Measurements from ENCODE around the gene CSNK2A3. TPM values are rescaled to one million over a fixed set of nuclear protein-coding genes. Genes with fewer than 3 reads are reported as not detected.

CSNK2A3 gene
- total RNA-seq, 1 experiment from 2014 or later, result 1.4 TPM

GRCh38 chr11:11324090-11324489 is 29.0 kb downstream of the CSNK2A3 start:
- no peak overlapping the region for H3K27ac Mint-ChIP-seq
- no peaks in the 10 kb centered on the region for H3K27me3 Mint-ChIP-seq (ENCODE audit: low read depth)
- no peak for ATAC-seq

GRCh38 chr11:11322101-11322500 is 30.9 kb downstream of the CSNK2A3 start:
- H3K27ac Mint-ChIP-seq, result no peak overlapping the region
- DNase-seq (ENCODE audit: low spot score), result no peak
- peaks cover 4% of the 10 kb centered on the region; the same call in 1 of the 2 replicates for H3K36me3 Mint-ChIP-seq
- peaks cover 17% of the 10 kb centered on the region for H3K9me3 Mint-ChIP-seq
- CTCF ChIA-PET, result no interaction called here
- H3K4me1 Mint-ChIP-seq, result no peaks in the 10 kb centered on the region
- no peak overlapping the region for H3K4me3 Mint-ChIP-seq
- no peaks in the 10 kb centered on the region for H3K27me3 Mint-ChIP-seq (ENCODE audit: low read depth)
- no peak for TF ChIP-seq E2F4 (CRISPR knock-in tag; IDR thresholded peaks at IDR 0.05; ENCODE audit: borderline replicate concordance, low read depth)
- TF ChIP-seq ZNF281 (CRISPR knock-in tag; IDR thresholded peaks at IDR 0.05), result no peak
- no peak for TF ChIP-seq ATF2 (CRISPR knock-in tag; IDR thresholded peaks at IDR 0.05; ENCODE audit: borderline replicate concordance, low read depth)
- no peak for TF ChIP-seq MYBL2 (CRISPR knock-in tag; IDR thresholded peaks at IDR 0.05)
- TF ChIP-seq RORB (CRISPR knock-in tag; IDR thresholded peaks at IDR 0.05), result no peak
- TF ChIP-seq ZMAT4 (CRISPR knock-in tag; IDR thresholded peaks at IDR 0.05), result no peak
- no peak for TF ChIP-seq ATF1 (CRISPR knock-in tag; IDR thresholded peaks at IDR 0.05)
- no peak for TF ChIP-seq JUN (CRISPR knock-in tag; IDR thresholded peaks at IDR 0.05)
- no peak for TF ChIP-seq GRHL2 (CRISPR knock-in tag; IDR thresholded peaks at IDR 0.05; ENCODE audit: insufficient replicate concordance, severe bottlenecking)
- no peak for TF ChIP-seq ZNF121 (CRISPR knock-in tag; IDR thresholded peaks at IDR 0.05)
- TF ChIP-seq ELF4 (CRISPR knock-in tag; IDR thresholded peaks at IDR 0.05; ENCODE audit: low read depth), result no peak
- TF ChIP-seq KAT7 (CRISPR knock-in tag; IDR thresholded peaks at IDR 0.05; ENCODE audit: borderline replicate concordance), result no peak
- TF ChIP-seq SOX15 (CRISPR knock-in tag; IDR thresholded peaks at IDR 0.05), result no peak
- TF ChIP-seq IRF1 (CRISPR knock-in tag; IDR thresholded peaks at IDR 0.05), result no peak
- TF ChIP-seq ZNF232 (CRISPR knock-in tag; IDR thresholded peaks at IDR 0.05), result no peak
- no peak for ATAC-seq
- POLR2A ChIA-PET, result no interaction called here

More at GRCh38 chr11:11324090-11324489, 29.0 kb downstream of the CSNK2A3 start:
- ChIA-PET POLR2A (no interaction called here), CTCF (no interaction called here)
- Mint-ChIP-seq H3K4me3 (no peak overlapping the region), H3K36me3 (peaks cover 4% of the 10 kb centered on the region; the same call in 1 of the 2 replicates), H3K4me1 (no peaks in the 10 kb centered on the region), H3K9me3 (peaks cover 17% of the 10 kb centered on the region)
- DNase-seq (ENCODE audit: low spot score), result no peak
- no peak for TF ChIP-seq HMGXB4 (CRISPR knock-in tag; IDR thresholded peaks at IDR 0.05)
- no peak for TF ChIP-seq E2F5 (CRISPR knock-in tag; IDR thresholded peaks at IDR 0.05)
- TF ChIP-seq ZMAT4 (CRISPR knock-in tag; IDR thresholded peaks at IDR 0.05), result no peak
